Neuronal stem cell (in vitro differentiated cells): ENCODE measurements around the gene SNX30.

Experiments used
- DNase-seq: peaks from one replicate; pipeline ENCODE4 v3.0.0-alpha.2; 2013; ENCODE audit warnings: low spot score
- H2AFZ ChIP-seq: one replicate; pipeline ENCODE4 v1.6.1; 2013; ENCODE audit warnings: mild to moderate bottlenecking, low read length, inconsistent platforms
- H2AK5ac ChIP-seq: 2 replicates; pipeline ENCODE4 v1.6.1; 2013; ENCODE audit warnings: low read depth, mild to moderate bottlenecking, inconsistent platforms, low read length, moderate library complexity, mixed read lengths
- H2BK120ac ChIP-seq: 2 replicates; pipeline ENCODE4 v1.6.1; 2013; ENCODE audit warnings: low read depth, mild to moderate bottlenecking, inconsistent platforms, low read length, moderate library complexity, mixed read lengths
- H2BK12ac ChIP-seq: one replicate; pipeline ENCODE4 v1.6.1; 2013; ENCODE audit warnings: low read length, inconsistent platforms
- H2BK15ac ChIP-seq: 2 replicates; pipeline ENCODE4 v1.6.1; 2013; ENCODE audit warnings: mild to moderate bottlenecking, low read length, inconsistent platforms, mixed read lengths
- H2BK5ac ChIP-seq: one replicate; pipeline ENCODE4 v1.6.1; 2013; ENCODE audit warnings: inconsistent platforms, mild to moderate bottlenecking, low read length, moderate library complexity
- H3K14ac ChIP-seq: one replicate; pipeline ENCODE4 v1.6.1; 2013; ENCODE audit warnings: low read length, inconsistent platforms
- H3K18ac ChIP-seq: 2 replicates; pipeline ENCODE4 v1.6.1; 2013; ENCODE audit warnings: low read length, inconsistent platforms
- H3K23ac ChIP-seq: 2 replicates; pipeline ENCODE4 v1.6.1; 2013; ENCODE audit warnings: low read depth, mild to moderate bottlenecking, mixed read lengths, low read length, inconsistent platforms; ENCODE audit not compliant: poor library complexity
- H3K27ac ChIP-seq: replicated peaks from 3 replicates; pipeline ENCODE4 v1.5.1; 2013; ENCODE audit warnings: low read length, inconsistent platforms
- H3K27me3 ChIP-seq, 3 experiments: 2 replicates each; pipeline ENCODE4 v1.6.1; 2013; ENCODE audit warnings: low read length in 3 of 3, mild to moderate bottlenecking in 2 of 3, inconsistent platforms in 1 of 3, low read depth in 1 of 3, mixed read lengths in 1 of 3, moderate library complexity in 1 of 3; ENCODE audit not compliant: control insufficient read depth in 3 of 3, insufficient read depth in 3 of 3
- H3K36me3 ChIP-seq, 2 donors: replicated peaks in 1 of 2; 2 replicates each; pipeline ENCODE4 v1.6.1; 2013; ENCODE audit warnings: low read length in 2 of 2; ENCODE audit not compliant: control insufficient read depth in 2 of 2, insufficient read depth in 2 of 2
- H3K4ac ChIP-seq: 2 replicates; pipeline ENCODE4 v1.6.1; 2013; ENCODE audit warnings: inconsistent platforms, mild to moderate bottlenecking, low read length, moderate library complexity
- H3K4me1 ChIP-seq, 2 donors: 1 replicate in 1 of 2; 2 replicates in 1 of 2; pipeline ENCODE4 v1.6.1; 2013; ENCODE audit warnings: low read length in 2 of 2, low read depth in 1 of 2; ENCODE audit not compliant: control insufficient read depth in 2 of 2, insufficient read depth in 1 of 2
- H3K4me2 ChIP-seq: one replicate; pipeline ENCODE4 v1.6.1; 2013; ENCODE audit warnings: mild to moderate bottlenecking, low read length, inconsistent platforms; ENCODE audit not compliant: insufficient read depth, poor library complexity, severe bottlenecking
- H3K4me3 ChIP-seq, 2 donors: 2 replicates each; pipeline ENCODE4 v1.5.1; 2013; ENCODE audit warnings: low read length in 2 of 2, mild to moderate bottlenecking in 2 of 2, inconsistent platforms in 1 of 2, moderate library complexity in 1 of 2
- H3K79me1 ChIP-seq: one replicate; pipeline ENCODE4 v1.6.1; 2013; ENCODE audit warnings: low read depth, mild to moderate bottlenecking, inconsistent platforms, low read length, moderate library complexity
- H3K9ac ChIP-seq: one replicate; pipeline ENCODE4 v1.6.1; 2013; ENCODE audit warnings: mild to moderate bottlenecking, low read depth, low read length, inconsistent platforms; ENCODE audit not compliant: poor library complexity
- H3K9me3 ChIP-seq, 2 donors: replicated peaks in 1 of 2; 2 replicates each; pipeline versions ENCODE3 to v1.6.1; 2013; ENCODE audit warnings: low read length in 2 of 2, mild to moderate bottlenecking in 2 of 2, inconsistent platforms in 1 of 2, low read depth in 1 of 2, mixed read lengths in 1 of 2, moderate library complexity in 1 of 2; ENCODE audit not compliant: control insufficient read depth in 2 of 2, insufficient read depth in 1 of 2
- H4K8ac ChIP-seq: one replicate; pipeline ENCODE4 v1.6.1; 2013; ENCODE audit warnings: low read depth, mild to moderate bottlenecking, inconsistent platforms, low read length, moderate library complexity
- H4K91ac ChIP-seq: one replicate; pipeline ENCODE4 v1.6.1; 2013; ENCODE audit warnings: low read length, low read depth, mild to moderate bottlenecking, inconsistent platforms; ENCODE audit not compliant: poor library complexity
- WGBS, 2 donors: extraction: QIAGEN DNeasy Blood & Tissue Kit; methylation state at CpG; one replicate each; pipeline ENCODE4 v1.1.7; 2013; ENCODE audit warnings: missing lambda C conversion rate in 2 of 2, mixed read lengths in 1 of 2; ENCODE audit not compliant: insufficient read length in 2 of 2, insufficient replicate concordance in 1 of 2; ENCODE audit errors: extremely low coverage in 2 of 2; 5-methylcytosine and 5-hydroxymethylcytosine counted together

The SNX30 gene

DNA sequence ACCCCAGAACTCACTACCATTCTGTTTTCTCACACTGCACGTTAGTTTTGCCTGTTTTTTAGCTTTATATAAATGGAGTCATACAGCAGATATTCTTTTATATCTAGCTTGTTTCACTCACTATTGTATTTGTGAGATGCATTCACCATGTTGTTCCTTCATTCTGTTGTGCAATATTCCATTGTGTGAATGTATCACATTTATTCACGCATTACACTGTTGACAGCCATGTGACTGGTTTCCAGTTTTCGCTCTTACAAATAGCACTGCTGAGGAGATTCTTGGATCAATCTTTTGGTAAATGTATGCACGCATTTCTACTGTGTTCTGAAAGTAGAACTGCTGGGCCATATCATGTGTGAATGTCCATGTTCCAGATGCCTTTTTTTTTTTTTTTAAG is 6.4 kb upstream of the SNX30 start:
- Histone ChIP-seq H4K91ac (no peak overlapping the region), H3K4me1 (peaks cover 0 to 2% of the 10 kb centered on the region in 2 donors), H3K9me3 (no peaks in the 10 kb centered on the region), H2BK120ac (no peak overlapping the region), H4K8ac (no peak overlapping the region), H3K18ac (no peak overlapping the region), H3K9ac (no peak overlapping the region), H2BK15ac (no peak overlapping the region), H2AFZ (no peak overlapping the region), H3K23ac (no peak overlapping the region), H3K27ac (no peak overlapping the region), H3K4me3 (no peak overlapping the region), H3K14ac (no peak overlapping the region), H3K4me2 (no peak overlapping the region), H3K4ac (no peak overlapping the region), H3K36me3 (no peaks in the 10 kb centered on the region), H3K79me1 (no peaks in the 10 kb centered on the region), H2AK5ac (no peak overlapping the region), H2BK12ac (no peak overlapping the region), H2BK5ac (no peak overlapping the region), H3K27me3 (no peaks in the 10 kb centered on the region)
- no peak for DNase-seq
- no CpG with 5 or more reads among the region's 4 CpGs for WGBS, 2 donors

DNA sequence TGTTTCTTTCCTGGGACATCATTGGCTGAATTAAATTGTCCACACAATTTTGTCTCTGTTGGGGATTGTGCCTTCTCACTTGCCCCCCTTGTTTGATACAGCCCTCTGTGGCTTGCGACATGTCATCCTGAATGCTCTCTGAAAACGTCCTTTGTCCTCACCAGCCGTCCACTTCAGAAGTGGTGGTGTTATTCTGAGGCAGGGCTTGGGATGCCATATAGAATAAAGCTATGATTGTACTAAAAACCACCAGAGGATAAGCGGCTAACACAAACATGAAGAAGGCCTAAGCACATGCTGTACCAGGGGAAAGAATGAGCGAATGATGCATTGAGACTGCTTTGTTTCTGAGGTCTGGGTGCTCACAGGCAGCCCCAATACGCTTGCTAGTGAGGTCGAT is 3.5 kb upstream of the SNX30 start:
- peaks cover 2% of the 10 kb centered on the region for H3K79me1 ChIP-seq
- no peaks in the 10 kb centered on the region for H3K27me3 ChIP-seq
- no peak overlapping the region for H4K8ac ChIP-seq
- H2BK12ac ChIP-seq = no peak overlapping the region
- H3K18ac ChIP-seq = no peak overlapping the region
- H2BK5ac ChIP-seq = no peak overlapping the region
- peaks cover 2 to 9% of the 10 kb centered on the region in 2 donors for H3K4me1 ChIP-seq
- DNase-seq = no peak
- no peak overlapping the region for H4K91ac ChIP-seq
- H2AK5ac ChIP-seq = no peak overlapping the region
- H3K4me2 ChIP-seq = no peak overlapping the region
- no peak overlapping the region for H3K4ac ChIP-seq
- H2BK120ac ChIP-seq = no peak overlapping the region
- H3K9me3 ChIP-seq = no peaks in the 10 kb centered on the region
- H3K14ac ChIP-seq = no peak overlapping the region
- H2AFZ ChIP-seq = peak overlapping the region; percentile 18
- H2BK15ac ChIP-seq = no peak overlapping the region
- no peaks in the 10 kb centered on the region for H3K36me3 ChIP-seq
- H3K9ac ChIP-seq = no peak overlapping the region
- H3K27ac ChIP-seq = no peak overlapping the region
- no peak overlapping the region for H3K4me3 ChIP-seq
- no peak overlapping the region for H3K23ac ChIP-seq
- no CpG with 5 or more reads among the region's 7 CpGs for WGBS, 2 donors

DNA sequence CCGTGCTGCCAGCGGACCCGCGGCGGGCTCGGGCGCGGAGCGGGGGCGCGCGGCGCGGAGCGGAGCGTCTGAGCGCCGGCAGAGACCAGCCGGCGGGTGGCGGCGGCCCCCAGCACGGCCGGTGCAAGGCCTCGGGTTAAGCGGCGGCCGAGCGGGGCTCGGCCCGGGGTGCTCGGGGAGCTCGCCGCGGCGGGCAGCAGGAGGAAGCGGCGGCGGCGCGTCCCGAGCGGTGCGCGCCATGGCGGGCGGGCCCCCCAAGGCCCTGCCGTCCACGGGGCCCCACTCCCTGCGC is 150 bp downstream of the SNX30 start:
- Histone ChIP-seq H2AFZ (peak overlapping the region; percentile 89), H2BK15ac (no peak overlapping the region), H3K36me3 (no peaks in the 10 kb centered on the region), H2BK12ac (no peak overlapping the region), H2BK120ac (no peak overlapping the region), H3K23ac (no peak overlapping the region), H3K4me1 (peaks cover 2 to 11% of the 10 kb centered on the region in 2 donors), H3K4me3 (peak overlapping the region; percentile 64 to 86), H2AK5ac (no peak overlapping the region), H3K9me3 (no peaks in the 10 kb centered on the region), H2BK5ac (no peak overlapping the region), H3K18ac (peak overlapping the region; percentile 94), H3K4me2 (peak overlapping the region; percentile 96), H3K9ac (peak overlapping the region; percentile 97), H3K79me1 (peaks cover 2% of the 10 kb centered on the region), H3K14ac (no peak overlapping the region), H3K27ac (no peak overlapping the region), H3K4ac (no peak overlapping the region), H4K8ac (no peak overlapping the region), H4K91ac (no peak overlapping the region), H3K27me3 (no peaks in the 10 kb centered on the region)
- WGBS, 2 donors = no CpG with 5 or more reads among the region's 50 CpGs
- DNase-seq = no peak

DNA sequence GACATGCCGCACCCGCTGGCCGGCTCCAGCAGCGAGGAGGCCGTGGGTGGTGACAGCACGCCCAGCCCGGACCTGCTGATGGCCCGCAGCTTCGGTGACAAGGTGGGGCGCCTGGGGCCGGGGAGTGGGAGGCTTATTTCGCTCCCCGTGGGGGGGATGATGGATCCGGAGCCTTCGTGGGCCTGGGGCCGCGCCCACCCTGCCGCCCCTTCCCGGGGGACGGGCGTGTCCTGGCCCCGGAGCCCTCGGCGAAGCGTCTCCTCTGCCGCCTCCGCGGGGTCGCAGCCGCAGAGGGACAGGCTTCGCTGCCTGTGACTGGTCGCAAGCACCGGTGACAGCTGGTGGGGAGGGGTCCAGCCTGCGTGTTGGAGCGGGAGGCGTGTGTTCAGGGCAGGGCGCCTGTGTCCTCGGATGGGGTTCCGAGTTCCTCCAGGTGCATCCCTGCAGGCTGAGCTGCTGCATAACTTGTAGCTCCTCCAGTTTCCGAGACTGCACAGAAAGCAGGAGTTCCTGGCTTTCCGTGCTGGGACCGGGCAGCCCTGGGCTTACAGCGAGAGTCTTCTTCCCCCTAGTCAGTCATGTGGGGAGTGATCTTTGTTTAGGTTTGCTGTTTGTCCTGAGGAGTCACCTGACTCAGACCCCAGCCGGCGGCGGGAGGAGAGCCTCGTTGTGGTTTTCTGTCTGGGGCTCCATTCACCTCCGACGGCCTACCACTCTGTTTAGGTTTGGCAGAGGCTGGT is 666 bp downstream of the SNX30 start:
- Histone ChIP-seq H3K23ac (peak overlapping the region; percentile 95), H3K27ac (peak overlapping the region; percentile 80), H3K79me1 (peaks cover 2% of the 10 kb centered on the region), H3K18ac (peak overlapping the region; percentile 94), H4K8ac (no peak overlapping the region), H3K27me3 (no peaks in the 10 kb centered on the region), H3K4me2 (peak overlapping the region; percentile 96), H3K4me3 (peak overlapping the region; percentile 64 to 86), H3K36me3 (no peaks in the 10 kb centered on the region), H3K4me1 (peaks cover 2 to 11% of the 10 kb centered on the region in 2 donors), H3K9me3 (no peaks in the 10 kb centered on the region), H4K91ac (no peak overlapping the region), H3K4ac (no peak overlapping the region), H2BK5ac (no peak overlapping the region), H2BK12ac (no peak overlapping the region), H3K9ac (peak overlapping the region; percentile 97), H2AFZ (peak overlapping the region; percentile 89), H2BK15ac (no peak overlapping the region), H2BK120ac (no peak overlapping the region), H3K14ac (no peak overlapping the region), H2AK5ac (no peak overlapping the region)
- WGBS, 2 donors = no CpG with 5 or more reads among the region's 49 CpGs
- peak; percentile 71 for DNase-seq
